Liver (tissue), 3 donors: ENCODE data around the gene GRIK2.

Experiments used
- ATF3 ChIP-seq: IDR thresholded peaks from 2 replicates; pipeline ENCODE4 v1.6.1; 2016; ENCODE audit warnings: antibody characterized with exemption
- CTCF ChIP-seq: fragments of 150-350 bp; IDR thresholded peaks from 2 replicates; pipeline ENCODE4 v1.5.1; 2017; ENCODE audit warnings: improper control_type of control experiment, low read depth, low read length; ENCODE audit not compliant: missing input control
- TAF1 ChIP-seq: conservative IDR thresholded peaks from 2 replicates; pipeline ENCODE4 v1.6.1; 2016; ENCODE audit warnings: antibody characterized with exemption, mild to moderate bottlenecking
- YY1 ChIP-seq: IDR thresholded peaks from 2 replicates; pipeline ENCODE4 v1.6.1; 2016; ENCODE audit warnings: antibody characterized with exemption, mild to moderate bottlenecking
- TF ChIP-seq, protein P1 (sequence below): IDR thresholded peaks from 2 replicates; pipeline ENCODE4 v1.6.1; 2016; ENCODE audit warnings: antibody characterized with exemption
- TF ChIP-seq, protein P2 (sequence below): IDR thresholded peaks from 2 replicates; pipeline ENCODE4 v1.6.1; 2016; ENCODE audit warnings: antibody characterized with exemption
- donor health status: healthy.
- donor health status: healthy.

DNA sequence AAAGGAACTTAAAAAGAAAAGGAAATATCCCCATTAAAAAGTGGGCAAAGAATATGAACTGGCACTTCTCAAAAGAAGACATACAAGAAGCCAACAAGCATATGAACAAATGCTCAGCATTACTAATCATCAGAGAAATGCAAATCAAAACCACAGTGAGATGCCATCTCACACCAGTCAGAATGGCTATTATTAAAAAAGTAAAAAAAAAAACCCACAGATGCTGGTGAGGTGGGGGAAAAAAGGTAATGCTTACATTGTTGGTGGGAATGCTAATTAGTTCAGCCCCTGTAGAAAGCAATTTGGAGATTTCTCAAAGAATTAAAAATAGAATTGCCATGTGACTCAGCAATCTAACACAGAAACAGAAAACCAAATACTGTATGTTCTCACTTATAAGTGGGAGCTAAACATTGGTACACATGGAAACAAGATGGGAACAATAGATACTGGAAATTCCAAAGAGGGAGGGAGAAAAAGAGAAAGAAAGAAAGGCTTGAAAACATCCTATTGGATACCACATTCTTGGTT is 437.1 kb downstream of the GRIK2 start:
- TF ChIP-seq CTCF, result no peak
- TF ChIP-seq, protein P1, sequence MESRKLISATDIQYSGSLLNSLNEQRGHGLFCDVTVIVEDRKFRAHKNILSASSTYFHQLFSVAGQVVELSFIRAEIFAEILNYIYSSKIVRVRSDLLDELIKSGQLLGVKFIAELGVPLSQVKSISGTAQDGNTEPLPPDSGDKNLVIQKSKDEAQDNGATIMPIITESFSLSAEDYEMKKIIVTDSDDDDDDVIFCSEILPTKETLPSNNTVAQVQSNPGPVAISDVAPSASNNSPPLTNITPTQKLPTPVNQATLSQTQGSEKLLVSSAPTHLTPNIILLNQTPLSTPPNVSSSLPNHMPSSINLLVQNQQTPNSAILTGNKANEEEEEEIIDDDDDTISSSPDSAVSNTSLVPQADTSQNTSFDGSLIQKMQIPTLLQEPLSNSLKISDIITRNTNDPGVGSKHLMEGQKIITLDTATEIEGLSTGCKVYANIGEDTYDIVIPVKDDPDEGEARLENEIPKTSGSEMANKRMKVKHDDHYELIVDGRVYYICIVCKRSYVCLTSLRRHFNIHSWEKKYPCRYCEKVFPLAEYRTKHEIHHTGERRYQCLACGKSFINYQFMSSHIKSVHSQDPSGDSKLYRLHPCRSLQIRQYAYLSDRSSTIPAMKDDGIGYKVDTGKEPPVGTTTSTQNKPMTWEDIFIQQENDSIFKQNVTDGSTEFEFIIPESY, result no peak
- no peak for TF ChIP-seq TAF1
- TF ChIP-seq, protein P2, sequence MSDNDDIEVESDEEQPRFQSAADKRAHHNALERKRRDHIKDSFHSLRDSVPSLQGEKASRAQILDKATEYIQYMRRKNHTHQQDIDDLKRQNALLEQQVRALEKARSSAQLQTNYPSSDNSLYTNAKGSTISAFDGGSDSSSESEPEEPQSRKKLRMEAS, result no peak
- TF ChIP-seq YY1, result no peak
- TF ChIP-seq ATF3, result no peak
